ENCODE measurements around the gene TBC1D21. TPM values are rescaled to one million over a fixed set of nuclear protein-coding genes. Genes with fewer than 3 reads are reported as not detected.

The TBC1D21 gene
- total and polyA plus RNA-seq, 12 donors, result not detected

DNA sequence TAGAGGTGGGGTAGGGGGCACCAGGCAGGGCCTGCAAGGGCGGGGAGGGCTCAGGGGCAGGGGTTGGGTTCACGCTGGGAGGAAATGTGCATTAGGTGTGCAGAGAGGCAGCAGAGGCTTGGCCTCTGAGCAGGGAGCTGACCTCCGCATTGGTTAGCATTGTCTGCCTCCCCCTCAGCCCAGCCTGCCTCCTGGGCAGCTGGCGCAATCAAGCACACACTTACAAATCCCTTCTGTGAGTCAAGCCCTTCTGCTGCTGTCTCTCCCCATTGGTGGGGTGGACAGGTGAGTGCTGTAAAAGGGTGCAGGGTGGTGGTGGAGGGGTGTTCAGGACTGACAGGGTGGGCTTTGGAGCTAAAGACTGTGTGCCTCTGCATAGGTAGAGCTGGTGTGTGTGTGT lies 62.2 kb downstream of the TBC1D21 start:
- Histone ChIP-seq H3K9me3 (no peaks in the 10 kb centered on the region), H3K4me3 (no peak overlapping the region), H3K27ac (no peak overlapping the region), H3K4me1 (peaks cover 9 to 85% (median 33%) of the 10 kb centered on the region in 9 donors), H3K27me3 (no peaks in the 10 kb centered on the region), H3K36me3 (no peaks in the 10 kb centered on the region)
- no peak for DNase-seq
- ATAC-seq, result no peak
- TF ChIP-seq, protein P1, sequence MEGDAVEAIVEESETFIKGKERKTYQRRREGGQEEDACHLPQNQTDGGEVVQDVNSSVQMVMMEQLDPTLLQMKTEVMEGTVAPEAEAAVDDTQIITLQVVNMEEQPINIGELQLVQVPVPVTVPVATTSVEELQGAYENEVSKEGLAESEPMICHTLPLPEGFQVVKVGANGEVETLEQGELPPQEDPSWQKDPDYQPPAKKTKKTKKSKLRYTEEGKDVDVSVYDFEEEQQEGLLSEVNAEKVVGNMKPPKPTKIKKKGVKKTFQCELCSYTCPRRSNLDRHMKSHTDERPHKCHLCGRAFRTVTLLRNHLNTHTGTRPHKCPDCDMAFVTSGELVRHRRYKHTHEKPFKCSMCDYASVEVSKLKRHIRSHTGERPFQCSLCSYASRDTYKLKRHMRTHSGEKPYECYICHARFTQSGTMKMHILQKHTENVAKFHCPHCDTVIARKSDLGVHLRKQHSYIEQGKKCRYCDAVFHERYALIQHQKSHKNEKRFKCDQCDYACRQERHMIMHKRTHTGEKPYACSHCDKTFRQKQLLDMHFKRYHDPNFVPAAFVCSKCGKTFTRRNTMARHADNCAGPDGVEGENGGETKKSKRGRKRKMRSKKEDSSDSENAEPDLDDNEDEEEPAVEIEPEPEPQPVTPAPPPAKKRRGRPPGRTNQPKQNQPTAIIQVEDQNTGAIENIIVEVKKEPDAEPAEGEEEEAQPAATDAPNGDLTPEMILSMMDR (IDR thresholded peaks at IDR 0.05), result no peak
- intact Hi-C loops (cut with DNase I), result no loop called here
- 94 to 95% methylated on average over 4 of the region's 4 CpGs for WGBS, 2 donors

DNA sequence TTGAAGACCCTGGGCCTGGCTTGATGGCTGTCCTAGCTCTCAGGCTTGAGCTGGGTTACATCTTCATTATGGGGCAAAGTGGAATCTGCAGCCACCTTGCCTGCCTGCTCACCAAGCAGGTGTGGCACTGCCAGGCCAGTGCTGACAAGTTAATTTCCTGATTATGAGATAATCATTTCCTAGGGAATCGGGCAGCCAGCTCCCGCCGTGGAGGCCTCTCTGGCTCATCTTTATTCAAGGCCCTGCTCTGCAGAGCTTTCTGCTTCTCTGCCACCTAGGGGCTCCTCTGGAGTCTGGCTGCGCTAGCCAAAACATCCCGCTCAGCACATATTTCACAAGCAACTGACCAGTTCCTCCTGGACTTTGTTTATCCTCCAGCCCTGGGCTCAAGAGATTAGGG lies 62.8 kb downstream of the TBC1D21 start:
- no peaks in the 10 kb centered on the region for H3K9me3 ChIP-seq
- peak in 1 of 8 donors; percentile 28 for ATAC-seq

GRCh38 chr15:73936588-73937290 lies 63.4 kb downstream of the TBC1D21 start:
- H3K4me1 ChIP-seq, result peaks cover 12 to 85% (median 37%) of the 10 kb centered on the region in 9 donors
- no peaks in the 10 kb centered on the region for H3K36me3 ChIP-seq
- intact Hi-C loops (cut with DNase I), result no loop called here
- 59 to 64% methylated on average over 12 of the region's 12 CpGs for WGBS, 2 donors
- no peaks in the 10 kb centered on the region for H3K9me3 ChIP-seq
- peak overlapping the region in 4 of 10 donors; percentile 12 to 58 (median 31) for H3K27ac ChIP-seq
- H3K4me3 ChIP-seq, result peak overlapping the region in 1 of 10 donors; percentile 1
- TF ChIP-seq, protein P1 (IDR thresholded peaks at IDR 0.05), result no peak
- H3K27me3 ChIP-seq, result no peaks in the 10 kb centered on the region
- ATAC-seq (no peak), DNase-seq (no peak)

More for the DNA sequence above, 62.8 kb downstream of the TBC1D21 start:
- Histone ChIP-seq H3K4me1 (peaks cover 9 to 85% (median 35%) of the 10 kb centered on the region in 9 donors), H3K27ac (peak overlapping the region in 4 of 10 donors; percentile 12 to 58 (median 31)), H3K36me3 (no peaks in the 10 kb centered on the region), H3K4me3 (no peak overlapping the region), H3K27me3 (no peaks in the 10 kb centered on the region)
- intact Hi-C loops (cut with DNase I), result no loop called here
- 55 to 64% methylated on average over 5 of the region's 5 CpGs for WGBS, 2 donors
- DNase-seq, result no peak
- TF ChIP-seq, protein P1 (IDR thresholded peaks at IDR 0.05), result peak in 2 of 9 donors; percentile 6 to 7

GRCh38 chr15:73937296-73937695 lies 63.9 kb downstream of the TBC1D21 start:
- TF ChIP-seq, protein P1 (IDR thresholded peaks at IDR 0.05), result no peak
- H3K4me3 ChIP-seq, result no peak overlapping the region
- peak overlapping the region in 4 of 10 donors; percentile 12 to 58 (median 31) for H3K27ac ChIP-seq
- H3K27me3 ChIP-seq, result no peaks in the 10 kb centered on the region
- ATAC-seq (no peak), DNase-seq (no peak)
- no peaks in the 10 kb centered on the region for H3K9me3 ChIP-seq
- peaks cover 12 to 85% (median 43%) of the 10 kb centered on the region in 9 donors for H3K4me1 ChIP-seq
- H3K36me3 ChIP-seq, result no peaks in the 10 kb centered on the region
- intact Hi-C loops (cut with DNase I), result no loop called here
- 78 to 87% methylated on average over 10 of the region's 10 CpGs for WGBS, 2 donors

Measured in heart right ventricle (tissue), 16 donors.